WTC11 (cell line): ENCODE results near the gene OLFML2B. TPM values are rescaled to one million over a fixed set of nuclear protein-coding genes. Genes with fewer than 3 reads are reported as not detected.

Source experiments
- ATAC-seq: fragments of 200-7000 bp; cut with Tn5 transposase; 2 replicates; pipeline ENCODE4 v1.10.0; 2021; ENCODE audit warnings: mild to moderate bottlenecking, moderate library complexity
- CTCF ChIA-PET: fragments of 300-600 bp; sonication (Branson Sonifier 250); formaldehyde crosslinking; loops from one replicate; lab custom pipeline; 2021; ENCODE audit warnings: antibody characterized with exemption; lab: Charles Lee
- POLR2A ChIA-PET: fragments of 350-600 bp; sonication (Branson Sonifier 250); formaldehyde crosslinking; loops from one replicate; lab custom pipeline; 2021; ENCODE audit warnings: antibody characterized with exemption; lab: Charles Lee
- DNase-seq: peaks from one replicate; pipeline ENCODE4 v3.0.0; 2021; ENCODE audit warnings: low spot score
- H3K27ac Mint-ChIP-seq: 2 replicates; pipeline ENCODE4 v1.8.0; 2021; ENCODE audit warnings: mixed read lengths
- H3K27me3 Mint-ChIP-seq: 2 replicates; pipeline ENCODE4 v1.8.0; 2021; ENCODE audit warnings: low read depth, mild to moderate bottlenecking, moderate library complexity, mixed read lengths
- H3K36me3 Mint-ChIP-seq: 2 replicates; pipeline ENCODE4 v1.8.0; 2021; ENCODE audit warnings: mixed read lengths
- H3K4me1 Mint-ChIP-seq: 2 replicates; pipeline ENCODE4 v1.8.0; 2022; ENCODE audit warnings: mixed read lengths
- H3K4me3 Mint-ChIP-seq: 2 replicates; pipeline ENCODE4 v1.8.0; 2021; ENCODE audit warnings: mild to moderate bottlenecking, moderate library complexity, mixed read lengths
- H3K9me3 Mint-ChIP-seq: 2 replicates; pipeline ENCODE4 v1.8.0; 2021; ENCODE audit warnings: mixed read lengths
- CREB1 ChIP-seq: sonication (generic); formaldehyde crosslinking; IDR thresholded peaks from 2 replicates; pipeline ENCODE4 v1.8.0; 2023; ENCODE audit warnings: mild to moderate bottlenecking, missing genetic modification reagents
- E2F1 ChIP-seq: sonication (generic); formaldehyde crosslinking; IDR thresholded peaks from 2 replicates; pipeline ENCODE4 v1.8.0; 2022; ENCODE audit warnings: mild to moderate bottlenecking, missing genetic modification reagents
- E2F4 ChIP-seq: sonication (generic); formaldehyde crosslinking; IDR thresholded peaks from 2 replicates; pipeline ENCODE4 v1.8.1; 2022; ENCODE audit warnings: low read depth, mild to moderate bottlenecking, moderate library complexity, missing genetic modification reagents, borderline replicate concordance
- ESRRA ChIP-seq: sonication (generic); formaldehyde crosslinking; IDR thresholded peaks from 2 replicates; pipeline ENCODE4 v1.8.1; 2022; ENCODE audit warnings: mild to moderate bottlenecking, missing genetic modification reagents, borderline replicate concordance
- HMGA2 ChIP-seq: fragments of 250-450 bp; sonication (Bioruptor Pico); IDR thresholded peaks from 2 replicates; pipeline ENCODE4 v1.4.0; 2021; ENCODE audit warnings: mild to moderate bottlenecking, moderate library complexity
- IRF2 ChIP-seq: sonication (generic); formaldehyde crosslinking; IDR thresholded peaks from 2 replicates; pipeline ENCODE4 v1.8.0; 2022; ENCODE audit warnings: low read depth, missing genetic modification reagents, borderline replicate concordance
- NFYB ChIP-seq: sonication (generic); formaldehyde crosslinking; conservative IDR thresholded peaks from 2 replicates; pipeline ENCODE4 v1.8.0; 2022; ENCODE audit warnings: low read depth, missing genetic modification reagents
- RELA ChIP-seq: sonication (generic); formaldehyde crosslinking; IDR thresholded peaks from 2 replicates; pipeline ENCODE4 v1.8.1; 2022; ENCODE audit warnings: missing genetic modification reagents, mild to moderate bottlenecking, borderline replicate concordance
- SOX15 ChIP-seq: fragments of 250-450 bp; sonication (Bioruptor Pico); IDR thresholded peaks from 2 replicates; pipeline ENCODE4 v1.9.0; 2021; ENCODE audit warnings: mild to moderate bottlenecking
- STAT6 ChIP-seq: sonication (generic); formaldehyde crosslinking; conservative IDR thresholded peaks from 2 replicates; pipeline ENCODE4 v1.8.1; 2023; ENCODE audit warnings: mild to moderate bottlenecking, low read depth, missing genetic modification reagents, moderate library complexity
- TEAD1 ChIP-seq: sonication (generic); formaldehyde crosslinking; IDR thresholded peaks from 2 replicates; pipeline ENCODE4 v1.8.0; 2022; ENCODE audit warnings: mild to moderate bottlenecking, missing genetic modification reagents
- USF2 ChIP-seq: sonication (generic); formaldehyde crosslinking; IDR thresholded peaks from 2 replicates; pipeline ENCODE4 v1.8.1; 2023; ENCODE audit warnings: mild to moderate bottlenecking, missing genetic modification reagents, moderate library complexity
- ZBTB43 ChIP-seq: sonication (generic); formaldehyde crosslinking; IDR thresholded peaks from 2 replicates; pipeline ENCODE4 v1.8.1; 2023; ENCODE audit warnings: mild to moderate bottlenecking, missing genetic modification reagents
- ZNF512 ChIP-seq: sonication (generic); formaldehyde crosslinking; IDR thresholded peaks from 2 replicates; pipeline ENCODE4 v1.8.1; 2022; ENCODE audit warnings: missing genetic modification reagents, borderline replicate concordance
- ZNF532 ChIP-seq: fragments of 250-450 bp; sonication (Bioruptor Pico); IDR thresholded peaks from 2 replicates; pipeline ENCODE4 v1.9.0; 2021; ENCODE audit warnings: mild to moderate bottlenecking, borderline replicate concordance
- ZNF671 ChIP-seq: fragments of 250-450 bp; sonication (Bioruptor Pico); IDR thresholded peaks from 2 replicates; pipeline ENCODE4 v1.8.0; 2021; ENCODE audit warnings: mild to moderate bottlenecking
- total RNA-seq: library from RNA; stranded (reverse); gene quantifications from 3 replicates; pipeline ENCODE4 v1.2.3, GENCODE V29; 2021
- TF ChIP-seq, protein P1 (sequence below): sonication (generic); formaldehyde crosslinking; IDR thresholded peaks from 2 replicates; pipeline ENCODE4 v1.8.1; 2022; ENCODE audit warnings: mild to moderate bottlenecking, missing genetic modification reagents, moderate library complexity, borderline replicate concordance
- TF ChIP-seq, protein P2 (sequence below): fragments of 250-450 bp; sonication (Bioruptor Pico); IDR thresholded peaks from 2 replicates; pipeline ENCODE4 v1.8.0; 2021; ENCODE audit warnings: mild to moderate bottlenecking
- TF ChIP-seq, protein P3 (sequence below): fragments of 250-450 bp; sonication (Bioruptor Pico); IDR thresholded peaks from 2 replicates; pipeline ENCODE4 v1.9.0; 2021; ENCODE audit warnings: moderate library complexity, mild to moderate bottlenecking, inconsistent platforms, borderline replicate concordance

The OLFML2B gene
- total RNA-seq, 1 experiment from 2014 or later = 4.9 TPM

DNA sequence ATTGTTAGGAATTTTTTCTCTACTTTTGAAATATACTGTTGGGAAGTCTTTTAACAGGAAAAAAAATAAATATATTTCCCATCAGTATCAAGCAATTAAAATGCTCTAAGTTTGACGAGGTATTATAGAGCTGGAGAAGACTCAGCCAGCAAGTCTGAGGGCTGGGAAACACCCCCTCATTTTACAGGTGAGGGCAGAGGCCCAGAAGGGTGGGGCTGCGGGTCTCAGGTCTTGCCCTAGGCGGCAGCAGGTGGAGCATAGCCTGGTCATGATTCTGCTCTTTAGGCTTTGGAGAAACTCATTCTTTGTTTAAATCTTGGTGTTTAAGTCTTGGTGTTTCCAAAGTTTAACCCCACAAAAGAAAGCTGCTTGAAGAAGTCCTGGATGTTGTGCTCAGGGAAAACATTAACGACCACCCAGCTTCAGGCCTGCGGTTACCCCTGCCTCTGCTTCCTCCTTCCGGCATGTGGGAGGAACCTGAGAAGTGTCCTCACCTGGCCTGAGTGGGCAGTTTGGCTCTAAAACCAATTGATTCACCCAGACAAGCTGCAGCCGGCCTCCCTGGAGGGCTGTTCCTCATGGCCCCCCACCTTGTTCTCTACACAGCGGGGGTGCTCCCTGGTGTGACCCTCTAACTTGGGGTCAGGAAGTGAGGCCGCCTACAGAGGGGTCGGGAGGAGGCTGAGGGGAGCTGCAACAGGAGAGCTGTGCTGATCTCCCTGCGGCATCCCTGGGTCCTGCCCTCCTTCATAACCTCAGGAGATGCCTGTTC is 41.7 kb downstream of the OLFML2B start:
- ATAC-seq (no peak; the same call in 1 of the 2 replicates), DNase-seq (no peak)
- ChIA-PET CTCF (interaction anchor here (0.9 kb wide), 1 partner anchor 55 kb away, joined by 5 read pairs; no protein-coding TSS in a partner anchor), POLR2A (no interaction called here)
- H3K9me3 Mint-ChIP-seq = peaks cover under 1% of the 10 kb centered on the region
- H3K27me3 Mint-ChIP-seq = no peaks in the 10 kb centered on the region; the same call in 1 of the 2 replicates
- H3K36me3 Mint-ChIP-seq = peaks cover 3% of the 10 kb centered on the region
- no peak overlapping the region for H3K27ac Mint-ChIP-seq
- TF ChIP-seq E2F4 (CRISPR knock-in tag) (no peak), ZNF532 (CRISPR knock-in tag) (no peak), ESRRA (CRISPR knock-in tag) (no peak), ZNF671 (CRISPR knock-in tag) (no peak), E2F1 (CRISPR knock-in tag) (no peak), USF2 (CRISPR knock-in tag) (no peak), NFYB (no peak), RELA (CRISPR knock-in tag) (no peak), ZBTB43 (no peak), TEAD1 (no peak), CREB1 (CRISPR knock-in tag) (no peak), STAT6 (no peak), HMGA2 (CRISPR knock-in tag) (no peak), IRF2 (CRISPR knock-in tag) (no peak), SOX15 (CRISPR knock-in tag) (no peak), ZNF512 (CRISPR knock-in tag) (no peak)
- TF ChIP-seq, protein P1, sequence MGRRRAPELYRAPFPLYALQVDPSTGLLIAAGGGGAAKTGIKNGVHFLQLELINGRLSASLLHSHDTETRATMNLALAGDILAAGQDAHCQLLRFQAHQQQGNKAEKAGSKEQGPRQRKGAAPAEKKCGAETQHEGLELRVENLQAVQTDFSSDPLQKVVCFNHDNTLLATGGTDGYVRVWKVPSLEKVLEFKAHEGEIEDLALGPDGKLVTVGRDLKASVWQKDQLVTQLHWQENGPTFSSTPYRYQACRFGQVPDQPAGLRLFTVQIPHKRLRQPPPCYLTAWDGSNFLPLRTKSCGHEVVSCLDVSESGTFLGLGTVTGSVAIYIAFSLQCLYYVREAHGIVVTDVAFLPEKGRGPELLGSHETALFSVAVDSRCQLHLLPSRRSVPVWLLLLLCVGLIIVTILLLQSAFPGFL (CRISPR knock-in tag) = no peak
- TF ChIP-seq, protein P2, sequence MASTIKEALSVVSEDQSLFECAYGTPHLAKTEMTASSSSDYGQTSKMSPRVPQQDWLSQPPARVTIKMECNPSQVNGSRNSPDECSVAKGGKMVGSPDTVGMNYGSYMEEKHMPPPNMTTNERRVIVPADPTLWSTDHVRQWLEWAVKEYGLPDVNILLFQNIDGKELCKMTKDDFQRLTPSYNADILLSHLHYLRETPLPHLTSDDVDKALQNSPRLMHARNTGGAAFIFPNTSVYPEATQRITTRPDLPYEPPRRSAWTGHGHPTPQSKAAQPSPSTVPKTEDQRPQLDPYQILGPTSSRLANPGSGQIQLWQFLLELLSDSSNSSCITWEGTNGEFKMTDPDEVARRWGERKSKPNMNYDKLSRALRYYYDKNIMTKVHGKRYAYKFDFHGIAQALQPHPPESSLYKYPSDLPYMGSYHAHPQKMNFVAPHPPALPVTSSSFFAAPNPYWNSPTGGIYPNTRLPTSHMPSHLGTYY (CRISPR knock-in tag) = no peak
- TF ChIP-seq, protein P3, sequence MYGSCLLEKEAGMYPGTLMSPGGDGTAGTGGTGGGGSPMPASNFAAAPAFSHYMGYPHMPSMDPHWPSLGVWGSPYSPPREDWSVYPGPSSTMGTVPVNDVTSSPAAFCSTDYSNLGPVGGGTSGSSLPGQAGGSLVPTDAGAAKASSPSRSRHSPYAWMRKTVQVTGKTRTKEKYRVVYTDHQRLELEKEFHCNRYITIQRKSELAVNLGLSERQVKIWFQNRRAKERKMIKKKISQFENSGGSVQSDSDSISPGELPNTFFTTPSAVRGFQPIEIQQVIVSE (CRISPR knock-in tag) = no peak
- no peak overlapping the region for H3K4me3 Mint-ChIP-seq
- no peaks in the 10 kb centered on the region for H3K4me1 Mint-ChIP-seq
